PC-3 (cell line): ENCODE data around the gene OR10K2. TPM values are rescaled to one million over a fixed set of nuclear protein-coding genes. Genes with fewer than 3 reads are reported as not detected.

Experiments
- ATAC-seq: fragments of 200-7000 bp; cut with Tn5 transposase; 2 replicates; pipeline ENCODE4 v1.9.1; 2020; ENCODE audit warnings: mild to moderate bottlenecking, moderate library complexity
- BruUV-seq: library from RNA; stranded (reverse); fragments of 400-500 nt; replicated peaks from 2 replicates; lab custom pipeline; 2021; lab: Mats Ljungman, UMichigan
- CTCF ChIA-PET: fragments of 300-600 bp; sonication (Branson Sonifier 250); formaldehyde crosslinking; loops from one replicate; lab custom pipeline; 2022; ENCODE audit warnings: antibody characterized with exemption; lab: Charles Lee
- POLR2A ChIA-PET: fragments of 300-600 bp; sonication (Branson Sonifier 250); formaldehyde crosslinking; loops from one replicate; lab custom pipeline; 2022; ENCODE audit warnings: antibody characterized with exemption; ENCODE audit not compliant: unreplicated experiment; lab: Charles Lee
- DNase-seq: peaks from one replicate; pipeline ENCODE4 v3.0.0-alpha.2; 2015
- H2AFZ ChIP-seq: fragments of 300-600 bp; sonication (generic); 2 replicates; pipeline ENCODE4 v1.6.0; 2016; ENCODE audit warnings: antibody characterized with exemption, low read length
- H3F3A ChIP-seq: fragments of 300-600 bp; sonication (generic); one replicate; pipeline ENCODE4 v1.6.0; 2017; ENCODE audit warnings: antibody characterized with exemption, low read length, control low read depth, mild to moderate bottlenecking; ENCODE audit not compliant: unreplicated experiment
- H3K27ac ChIP-seq: fragments of 300-600 bp; sonication (generic); 2 replicates; pipeline ENCODE4 v1.5.1; 2016; ENCODE audit warnings: mild to moderate bottlenecking, low read length
- H3K27me3 ChIP-seq: fragments of 300-600 bp; sonication (generic); 2 replicates; pipeline ENCODE4 v1.6.1; 2016; ENCODE audit warnings: low read length, mixed read lengths
- H3K36me3 ChIP-seq: fragments of 300-600 bp; sonication (generic); 2 replicates; pipeline ENCODE4 v1.6.1; 2016; ENCODE audit warnings: low read depth, mixed run types, low read length, mixed read lengths
- H3K4me1 ChIP-seq: fragments of 300-600 bp; sonication (generic); 2 replicates; pipeline ENCODE4 v1.5.1; 2016; ENCODE audit warnings: low read length; ENCODE audit not compliant: insufficient read depth
- H3K4me2 ChIP-seq: fragments of 300-600 bp; sonication (generic); 2 replicates; pipeline ENCODE4 v1.6.0; 2016; ENCODE audit warnings: low read length
- H3K4me3 ChIP-seq: fragments of 300-600 bp; sonication (generic); 2 replicates; pipeline ENCODE4 v1.5.1; 2016; ENCODE audit warnings: mild to moderate bottlenecking, low read length, mixed read lengths
- H3K79me2 ChIP-seq: fragments of 300-600 bp; sonication (generic); 2 replicates; pipeline ENCODE4 v1.6.1; 2017; ENCODE audit warnings: low read length, mixed read lengths
- H3K9ac ChIP-seq: fragments of 300-600 bp; sonication (generic); 2 replicates; pipeline ENCODE4 v1.6.0; 2016; ENCODE audit warnings: mild to moderate bottlenecking, low read length
- H3K9me2 ChIP-seq: fragments of 300-600 bp; sonication (generic); replicated peaks from 2 replicates; pipeline ENCODE4 v1.6.1; 2016; ENCODE audit warnings: mixed run types, low read length, mixed read lengths
- H3K9me3 ChIP-seq: fragments of 300-600 bp; sonication (generic); 2 replicates; pipeline ENCODE4 v1.6.1; 2016; ENCODE audit warnings: low read length, mixed read lengths
- H4K20me1 ChIP-seq: fragments of 300-600 bp; sonication (generic); 2 replicates; pipeline ENCODE4 v1.6.1; 2016; ENCODE audit warnings: low read length, mixed read lengths
- EZH2 ChIP-seq: fragments of 300-600 bp; sonication (generic); IDR thresholded peaks from one replicate; pipeline ENCODE4 v1.6.1; 2017; ENCODE audit warnings: antibody characterized with exemption, mild to moderate bottlenecking, low read length; ENCODE audit not compliant: unreplicated experiment
- EZH2phosphoT487 ChIP-seq: fragments of 300-600 bp; sonication (generic); IDR thresholded peaks from 2 replicates; pipeline ENCODE4 v1.6.1; 2018; ENCODE audit warnings: mild to moderate bottlenecking, antibody characterized with exemption, low read length, borderline replicate concordance
- intact Hi-C: fragments of 100-400 bp; cut with micrococcal nuclease; formaldehyde crosslinking; loops from 2 replicates; pipeline ENCODE4 v1.9.0; 2023
- total RNA-seq: library from RNA; depleted of rRNA; stranded (reverse); fragments of >200 nt; gene quantifications from 2 replicates; pipeline ENCODE4 v1.2.3, GENCODE V29; 2014
- TF ChIP-seq, protein P1 (sequence below): fragments of 300-600 bp; sonication (generic); conservative IDR thresholded peaks from 2 replicates; pipeline ENCODE4 v1.5.1; 2017; ENCODE audit warnings: antibody characterized with exemption, low read depth, mild to moderate bottlenecking, low read length

The OR10K2 gene
- total RNA-seq, 1 experiment from 2014 or later, result not detected

DNA sequence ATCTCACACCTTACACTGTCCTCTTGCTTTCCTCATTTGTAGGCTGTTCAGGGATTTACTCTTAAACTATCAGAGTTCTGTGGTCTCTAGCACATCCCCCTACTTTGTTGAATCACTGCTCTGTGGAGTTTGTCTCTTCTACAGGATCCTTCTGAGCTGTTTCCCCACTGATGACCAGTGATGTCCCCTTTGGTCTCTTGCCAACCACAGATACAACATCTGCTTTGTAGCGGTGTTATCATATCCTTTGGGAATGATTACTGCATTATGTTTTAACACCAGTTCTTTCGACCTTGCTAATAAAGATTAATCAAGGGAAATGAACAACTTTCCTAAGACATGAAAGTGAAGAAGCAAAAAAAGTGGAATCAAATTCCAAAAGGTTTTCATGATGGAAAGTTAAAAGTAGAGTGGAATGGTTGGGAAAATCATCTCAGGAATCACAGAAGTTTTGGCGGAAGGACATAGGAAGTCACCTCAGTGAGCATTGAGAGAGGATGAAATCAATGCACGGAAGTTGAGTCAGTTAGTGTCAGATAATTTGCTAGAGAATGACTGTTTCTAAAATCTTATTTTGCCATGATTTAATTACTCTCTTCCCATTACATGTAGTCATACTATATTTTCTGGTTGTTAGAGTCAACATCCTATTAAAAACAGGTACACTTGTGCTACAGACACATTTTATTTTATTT lies 11.2 kb downstream of the OR10K2 start:
- no peak for TF ChIP-seq EZH2
- Histone ChIP-seq H3K9me3 (no peaks in the 10 kb centered on the region), H3K27me3 (no peaks in the 10 kb centered on the region), H3K4me1 (no peaks in the 10 kb centered on the region), H3K27ac (no peak overlapping the region), H3K36me3 (no peaks in the 10 kb centered on the region), H3F3A (no peaks in the 10 kb centered on the region), H3K9ac (no peak overlapping the region), H4K20me1 (no peaks in the 10 kb centered on the region), H2AFZ (no peak overlapping the region), H3K79me2 (no peaks in the 10 kb centered on the region), H3K9me2 (no peaks in the 10 kb centered on the region), H3K4me3 (no peak overlapping the region), H3K4me2 (no peak overlapping the region)
- no TSS peak for BruUV-seq
- ChIA-PET CTCF (no interaction called here), POLR2A (no interaction called here)
- intact Hi-C loops, result no loop called here
- no peak for ATAC-seq
- DNase-seq, result no peak

DNA sequence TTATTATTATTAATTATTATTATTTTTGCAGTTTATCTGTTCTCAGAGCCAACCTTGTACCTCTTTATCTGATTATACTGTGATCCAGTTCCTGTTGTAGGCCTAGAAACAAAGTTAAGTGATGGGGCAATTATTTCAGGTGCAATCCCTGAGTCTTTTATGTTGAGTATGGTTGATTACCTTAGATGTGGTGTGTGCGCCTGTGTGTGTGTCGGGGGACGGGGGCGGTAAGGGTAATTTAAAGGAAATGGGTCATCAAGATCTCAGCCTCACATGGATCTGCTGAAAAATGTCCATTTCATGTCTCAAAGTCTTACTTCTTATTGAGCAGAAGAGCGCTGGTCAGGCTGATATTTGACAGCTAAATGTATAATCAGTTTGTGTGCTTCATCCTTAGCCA lies 18.9 kb downstream of the OR10K2 start:
- Histone ChIP-seq H3K79me2 (no peaks in the 10 kb centered on the region), H3K4me2 (no peak overlapping the region), H3K27me3 (no peaks in the 10 kb centered on the region), H3K36me3 (no peaks in the 10 kb centered on the region), H4K20me1 (no peaks in the 10 kb centered on the region), H3K4me1 (no peaks in the 10 kb centered on the region), H2AFZ (no peak overlapping the region), H3K9me3 (no peaks in the 10 kb centered on the region), H3K27ac (no peak overlapping the region), H3F3A (no peaks in the 10 kb centered on the region), H3K9me2 (no peaks in the 10 kb centered on the region), H3K9ac (no peak overlapping the region), H3K4me3 (no peak overlapping the region)
- ATAC-seq (no peak), DNase-seq (no peak)
- ChIA-PET CTCF (no interaction called here), POLR2A (no interaction called here)
- no TSS peak for BruUV-seq
- TF ChIP-seq, protein P1, sequence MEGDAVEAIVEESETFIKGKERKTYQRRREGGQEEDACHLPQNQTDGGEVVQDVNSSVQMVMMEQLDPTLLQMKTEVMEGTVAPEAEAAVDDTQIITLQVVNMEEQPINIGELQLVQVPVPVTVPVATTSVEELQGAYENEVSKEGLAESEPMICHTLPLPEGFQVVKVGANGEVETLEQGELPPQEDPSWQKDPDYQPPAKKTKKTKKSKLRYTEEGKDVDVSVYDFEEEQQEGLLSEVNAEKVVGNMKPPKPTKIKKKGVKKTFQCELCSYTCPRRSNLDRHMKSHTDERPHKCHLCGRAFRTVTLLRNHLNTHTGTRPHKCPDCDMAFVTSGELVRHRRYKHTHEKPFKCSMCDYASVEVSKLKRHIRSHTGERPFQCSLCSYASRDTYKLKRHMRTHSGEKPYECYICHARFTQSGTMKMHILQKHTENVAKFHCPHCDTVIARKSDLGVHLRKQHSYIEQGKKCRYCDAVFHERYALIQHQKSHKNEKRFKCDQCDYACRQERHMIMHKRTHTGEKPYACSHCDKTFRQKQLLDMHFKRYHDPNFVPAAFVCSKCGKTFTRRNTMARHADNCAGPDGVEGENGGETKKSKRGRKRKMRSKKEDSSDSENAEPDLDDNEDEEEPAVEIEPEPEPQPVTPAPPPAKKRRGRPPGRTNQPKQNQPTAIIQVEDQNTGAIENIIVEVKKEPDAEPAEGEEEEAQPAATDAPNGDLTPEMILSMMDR, result no peak
- intact Hi-C loops, result no loop called here

DNA sequence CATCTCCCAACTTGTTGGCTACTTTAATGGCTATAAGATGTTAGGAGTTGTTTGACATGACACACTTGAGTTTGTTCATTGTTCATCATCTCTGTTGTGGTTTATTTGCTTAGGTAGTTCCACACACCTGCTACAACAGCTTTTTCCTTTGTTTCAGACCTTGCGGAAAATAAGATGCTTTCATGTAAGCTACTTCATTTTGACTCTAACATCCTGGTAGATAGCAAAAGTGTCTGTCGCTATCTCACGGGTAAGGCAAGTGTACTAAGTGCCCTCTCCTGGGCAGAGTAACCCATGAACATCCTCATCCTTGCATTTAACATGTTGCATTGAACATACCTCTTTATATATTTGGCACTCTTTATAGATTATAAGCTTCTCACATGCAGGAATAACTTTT lies 25.2 kb downstream of the OR10K2 start:
- CTCF ChIA-PET, result no interaction called here
- intact Hi-C loops, result no loop called here
- TF ChIP-seq EZH2phosphoT487 (no peak), EZH2 (no peak)
- TF ChIP-seq, protein P1, result no peak

More for the DNA sequence above, 25.2 kb downstream of the OR10K2 start:
- Histone ChIP-seq H3K9ac (no peak overlapping the region), H3K27me3 (no peaks in the 10 kb centered on the region), H3K9me2 (no peaks in the 10 kb centered on the region), H3F3A (no peaks in the 10 kb centered on the region), H3K4me2 (no peak overlapping the region), H3K4me3 (no peak overlapping the region), H3K9me3 (no peaks in the 10 kb centered on the region), H3K4me1 (no peaks in the 10 kb centered on the region), H2AFZ (no peak overlapping the region), H3K27ac (no peak overlapping the region), H3K79me2 (no peaks in the 10 kb centered on the region), H3K36me3 (no peaks in the 10 kb centered on the region), H4K20me1 (no peaks in the 10 kb centered on the region)
- no TSS peak for BruUV-seq
- POLR2A ChIA-PET, result no interaction called here
- no peak for DNase-seq
- ATAC-seq, result no peak
